M059J (cell line): ENCODE results near the gene CAPN10. TPM values are rescaled to one million over a fixed set of nuclear protein-coding genes. Genes with fewer than 3 reads are reported as not detected.

Source experiments
- total RNA-seq: library from RNA; depleted of rRNA; stranded (reverse); fragments of >200 nt; shearing (Covaris generic); gene quantifications from 2 replicates; pipeline ENCODE4 v1.2.3, GENCODE V29; 2014; rRNA removed

Gene CAPN10
- total RNA-seq, 1 experiment from 2014 or later: 11.1 TPM

Other genes starting within 250 kb of the CAPN10 start
- gene GPC1, start 151.1 kb upstream of the CAPN10 start, total RNA-seq: 12.6 and 26.9 TPM in 2 replicates
- gene ANKMY1, start 28.7 kb upstream of the CAPN10 start, total RNA-seq: 7.1 and 10.8 TPM in 2 replicates
- gene DUSP28, start 26.4 kb upstream of the CAPN10 start, total RNA-seq: 3.6 and 4.1 TPM in 2 replicates
- gene RNPEPL1, start 18.2 kb upstream of the CAPN10 start, total RNA-seq: 4.5 and 18.1 TPM in 2 replicates
- gene GPR35, start 38.7 kb downstream of the CAPN10 start, total RNA-seq: 0.17 TPM in 1 of 2 replicates, not detected in the other
- not detected in 2 replicates for gene AQP12B, start 96.2 kb downstream of the CAPN10 start, total RNA-seq
- not detected in 2 replicates for gene AQP12A, start 105.1 kb downstream of the CAPN10 start, total RNA-seq
- gene KIF1A, start 233.5 kb downstream of the CAPN10 start, total RNA-seq: not detected in 2 replicates